ENCODE measurements around the gene S100A8.

GRCh38 chr1:153342178-153342577 lies 48.7 kb downstream of the S100A8 start:
- TF ChIP-seq CTCF (IDR thresholded peaks at IDR 0.05) (no peak), TCF7L2 (IDR thresholded peaks at IDR 0.05; ENCODE audit: low read depth, low read length) (no peak), POLR2AphosphoS5 (IDR thresholded peaks at IDR 0.05; ENCODE audit: low read depth, low read length) (no peak), SIN3A (IDR thresholded peaks at IDR 0.05; ENCODE audit: borderline replicate concordance, insufficient read depth, low read depth, low read length) (no peak)
